H1 (cell line): ENCODE data around the gene POU3F1. TPM values are rescaled to one million over a fixed set of nuclear protein-coding genes. Genes with fewer than 3 reads are reported as not detected.

ENCODE experiments used
- CTCF ChIA-PET: fragments of 300-600 bp; sonication (Branson Sonifier 250); formaldehyde crosslinking; loops from one replicate; lab custom pipeline; 2021; ENCODE audit not compliant: partially characterized antibody; lab: Charles Lee
- POLR2A ChIA-PET: fragments of 300-600 bp; sonication (Branson Sonifier 250); formaldehyde crosslinking; loops from one replicate; lab custom pipeline; 2021; ENCODE audit warnings: inconsistent platforms; ENCODE audit not compliant: partially characterized antibody; lab: Charles Lee
- DNase-seq, 2 experiments: peaks; one replicate each; pipeline versions ENCODE4 v3.0.0 to v3.0.0-alpha.2; 2010 to 2022; ENCODE audit warnings: low spot score in 2 of 2, low read depth in 1 of 2, mixed read lengths in 1 of 2
- FAIRE-seq: peaks from 2 replicates; lab custom pipeline; 2011; peaks lifted over from hg19 to GRCh38; lab: Jason Lieb, UNC
- H2AFZ ChIP-seq: 2 replicates; pipeline ENCODE4 v1.8.1; 2012; ENCODE audit warnings: low read length, inconsistent platforms
- H2AK5ac ChIP-seq: 2 replicates; pipeline ENCODE4 v1.6.1; 2013; ENCODE audit warnings: low read depth, low read length
- H2BK120ac ChIP-seq: replicated peaks from 2 replicates; pipeline ENCODE3; 2013; ENCODE audit warnings: low read depth, low read length, inconsistent platforms
- H2BK12ac ChIP-seq: 2 replicates; pipeline ENCODE4 v1.6.1; 2013; ENCODE audit warnings: low read depth, low read length
- H2BK15ac ChIP-seq: 2 replicates; pipeline ENCODE4 v1.6.1; 2013; ENCODE audit warnings: low read length
- H2BK20ac ChIP-seq: 2 replicates; pipeline ENCODE4 v1.6.1; 2013; ENCODE audit warnings: low read length
- H2BK5ac ChIP-seq: 2 replicates; pipeline ENCODE4 v1.6.1; 2013; ENCODE audit warnings: low read depth, low read length
- H3K14ac ChIP-seq: 2 replicates; pipeline ENCODE4 v1.6.1; 2013; ENCODE audit warnings: inconsistent platforms; ENCODE audit not compliant: insufficient read length
- H3K18ac ChIP-seq: 2 replicates; pipeline ENCODE4 v1.6.1; 2013; ENCODE audit warnings: low read length; ENCODE audit errors: extremely low read depth
- H3K23ac ChIP-seq: 2 replicates; pipeline ENCODE4 v1.6.1; 2013; ENCODE audit warnings: inconsistent platforms; ENCODE audit not compliant: insufficient read length
- H3K23me2 ChIP-seq: 2 replicates; pipeline ENCODE4 v1.6.1; 2013; ENCODE audit warnings: low read depth, low read length
- H3K27ac ChIP-seq: 2 replicates; pipeline ENCODE4 v1.6.1; 2011; ENCODE audit warnings: low read depth, low read length, inconsistent platforms
- H3K27me3 ChIP-seq, 4 experiments: replicated peaks in 1 of 4; 1 replicate in 1 of 4; 2 replicates in 3 of 4; pipeline versions ENCODE4 v1.6.1 to v1.8.1; 2011 to 2013; ENCODE audit warnings: low read length in 3 of 4, mild to moderate bottlenecking in 3 of 4, inconsistent platforms in 2 of 4, mixed read lengths in 2 of 4, moderate library complexity in 1 of 4; ENCODE audit not compliant: control insufficient read depth in 3 of 4, insufficient read depth in 3 of 4; ENCODE audit errors: extremely low read depth in 1 of 4
- H3K36me3 ChIP-seq, 4 experiments: 2 replicates each; pipeline versions ENCODE4 v1.6.1 to v1.8.1; 2011 to 2013; ENCODE audit warnings: mild to moderate bottlenecking in 4 of 4, low read length in 3 of 4, moderate library complexity in 2 of 4, control low read depth in 1 of 4, inconsistent platforms in 1 of 4; ENCODE audit not compliant: insufficient read depth in 4 of 4, control insufficient read depth in 2 of 4
- H3K4ac ChIP-seq: replicated peaks from 2 replicates; pipeline ENCODE3; 2013; ENCODE audit warnings: low read length, low read depth, mixed read lengths, inconsistent platforms; ENCODE audit not compliant: insufficient read length
- H3K4me1 ChIP-seq, 4 experiments: replicated peaks in 1 of 4; 1 replicate in 1 of 4; 2 replicates in 3 of 4; pipeline versions ENCODE4 v1.6.1 to v1.8.1; 2011 to 2013; ENCODE audit warnings: low read length in 3 of 4, inconsistent platforms in 2 of 4, mixed read lengths in 1 of 4; ENCODE audit not compliant: insufficient read depth in 4 of 4, control insufficient read depth in 3 of 4
- H3K4me2 ChIP-seq, 2 experiments: 2 replicates each; pipeline versions ENCODE4 v1.6.1 to v1.8.1; 2011 to 2013; ENCODE audit warnings: low read depth in 2 of 2, low read length in 2 of 2, control low read depth in 1 of 2, inconsistent platforms in 1 of 2, mild to moderate bottlenecking in 1 of 2; ENCODE audit not compliant: insufficient read depth in 1 of 2
- H3K4me3 ChIP-seq, 4 experiments: fragments of 200-600, 300-600 bp in 1 of 4; sonication (generic), shearing (Covaris generic), sonication (Bioruptor Twin) in 1 of 4; 2 replicates each; pipeline versions ENCODE4 v1.5.1 to v1.8.1; 2011 to 2016; ENCODE audit warnings: low read length in 4 of 4, low read depth in 3 of 4, control low read depth in 2 of 4, inconsistent platforms in 2 of 4, mild to moderate bottlenecking in 2 of 4, mixed read lengths in 1 of 4, moderate library complexity in 1 of 4; ENCODE audit not compliant: insufficient read depth in 2 of 4; ENCODE audit errors: extremely low read depth in 1 of 4
- H3K56ac ChIP-seq: replicated peaks from 2 replicates; pipeline ENCODE3; 2013; ENCODE audit warnings: low read depth, mild to moderate bottlenecking, mixed read lengths, low read length, inconsistent platforms; ENCODE audit not compliant: insufficient read length
- H3K79me1 ChIP-seq: 2 replicates; pipeline ENCODE4 v1.6.1; 2013; ENCODE audit warnings: low read depth, low read length, control low read depth
- H3K79me2 ChIP-seq, 2 experiments: 2 replicates each; pipeline versions ENCODE4 v1.6.1 to v1.8.1; 2012 to 2013; ENCODE audit warnings: low read length in 2 of 2, mild to moderate bottlenecking in 2 of 2, inconsistent platforms in 1 of 2; ENCODE audit not compliant: insufficient read depth in 2 of 2, control insufficient read depth in 1 of 2
- H3K9ac ChIP-seq, 4 experiments: replicated peaks in 1 of 4; 1 replicate in 1 of 4; 2 replicates in 3 of 4; pipeline versions ENCODE4 v1.6.1 to v1.8.1; 2011 to 2013; ENCODE audit warnings: low read depth in 3 of 4, low read length in 3 of 4, control low read depth in 2 of 4, mild to moderate bottlenecking in 2 of 4, moderate library complexity in 2 of 4, inconsistent platforms in 1 of 4; ENCODE audit errors: extremely low read depth in 1 of 4
- H3K9me3 ChIP-seq, 2 experiments: 2 replicates each; pipeline versions ENCODE4 v1.6.1 to v1.8.1; 2012 to 2013; ENCODE audit warnings: mild to moderate bottlenecking in 2 of 2, moderate library complexity in 2 of 2, control low read depth in 1 of 2, inconsistent platforms in 1 of 2, low read depth in 1 of 2, low read length in 1 of 2, mixed read lengths in 1 of 2; ENCODE audit not compliant: insufficient read depth in 2 of 2
- H4K20me1 ChIP-seq, 2 experiments: replicated peaks in 1 of 2; 2 replicates each; pipeline versions ENCODE3 to v1.8.1; 2011 to 2013; ENCODE audit warnings: inconsistent platforms in 2 of 2, low read length in 2 of 2, mild to moderate bottlenecking in 1 of 2; ENCODE audit not compliant: insufficient read depth in 2 of 2, control insufficient read depth in 1 of 2
- H4K5ac ChIP-seq: 2 replicates; pipeline ENCODE4 v1.6.1; 2013; ENCODE audit warnings: low read length, low read depth, mixed read lengths, inconsistent platforms; ENCODE audit not compliant: insufficient read length
- H4K8ac ChIP-seq: 2 replicates; pipeline ENCODE4 v1.8.0; 2013; ENCODE audit warnings: mild to moderate bottlenecking, moderate library complexity, low read length, inconsistent platforms; ENCODE audit not compliant: insufficient read depth; ENCODE audit errors: extremely low read depth
- H4K91ac ChIP-seq: replicated peaks from 2 replicates; pipeline ENCODE3; 2013; ENCODE audit warnings: low read length, mixed read lengths, inconsistent platforms; ENCODE audit not compliant: insufficient read length
- ATF3 ChIP-seq: IDR thresholded peaks from 2 replicates; pipeline ENCODE4 v1.6.1; 2011; ENCODE audit warnings: low read depth, mild to moderate bottlenecking, low read length; ENCODE audit not compliant: insufficient read depth
- KDM5A ChIP-seq: fragments of 200-600 bp; IDR thresholded peaks from 2 replicates; pipeline ENCODE4 v1.7.1; 2012; ENCODE audit warnings: mild to moderate bottlenecking, low read length, inconsistent platforms, mixed read lengths
- RBBP5 ChIP-seq: IDR thresholded peaks from 2 replicates; pipeline ENCODE4 v1.7.1; 2012; ENCODE audit warnings: low read depth, mild to moderate bottlenecking, inconsistent platforms, low read length, moderate library complexity, borderline replicate concordance
- SUZ12 ChIP-seq: fragments of 200-600 bp; sonication (generic); IDR thresholded peaks from 2 replicates; pipeline ENCODE4 v1.6.1; 2012; ENCODE audit warnings: mild to moderate bottlenecking, inconsistent platforms, low read length, moderate library complexity, mixed read lengths
- TBP ChIP-seq: IDR thresholded peaks from 2 replicates; pipeline ENCODE4 v1.6.1; 2011; ENCODE audit warnings: low read depth, low read length, improper control_type of control experiment
- TCF12 ChIP-seq: IDR thresholded peaks from 2 replicates; pipeline ENCODE4 v1.6.1; 2011; ENCODE audit warnings: low read depth, mild to moderate bottlenecking, low read length
- TEAD4 ChIP-seq: IDR thresholded peaks from 2 replicates; pipeline ENCODE4 v1.6.1; 2012; ENCODE audit warnings: low read depth, low read length, inconsistent platforms, mixed read lengths
- WGBS, 2 experiments: shearing (Covaris generic) in 1 of 2; methylation state at CpG; one replicate each; pipeline versions ENCODE4 v1.1.6 to v1.1.7; 2013 to 2015; ENCODE audit warnings: low lambda C conversion rate in 2 of 2, mixed read lengths in 2 of 2, inconsistent platforms in 1 of 2, low coverage in 1 of 2, missing lambda C conversion rate in 1 of 2; ENCODE audit not compliant: insufficient replicate concordance in 2 of 2, insufficient coverage in 1 of 2, insufficient read length in 1 of 2; ENCODE audit errors: extremely low coverage in 1 of 2, missing lambda C conversion rate in 1 of 2; 5-methylcytosine and 5-hydroxymethylcytosine counted together
- polyA plus RNA-seq, 7 experiments: library from polyadenylated mRNA; depleted of rRNA in 3 of 7; stranded (reverse) in 5 of 7; unstranded in 2 of 7; fragments of >200 nt in 5 of 7; fragments of 200-250 nt in 2 of 7; gene quantifications; 1 replicate in 5 of 7; 2 replicates in 1 of 7; 4 replicates in 1 of 7; pipeline versions ENCODE4 v1.2.1 to v1.2.3, GENCODE V29; 2011 to 2013; ENCODE audit warnings: missing spikeins in 2 of 7, mixed read lengths in 2 of 7
- total RNA-seq: library from RNA; stranded (reverse); fragmentation: NEBNext Ultra II Directional; extraction: Animal tissue kit (Norgen Biotek cat#: 25700); gene quantifications from 2 replicates; pipeline ENCODE4 v1.2.1, GENCODE V29; 2021

Gene POU3F1
- total and polyA plus RNA-seq, 2 of the 8 experiments (the other 6 are each of a cell fraction or from before 2014, with no cell fraction given), result 4.2 to 10.8 TPM

DNA sequence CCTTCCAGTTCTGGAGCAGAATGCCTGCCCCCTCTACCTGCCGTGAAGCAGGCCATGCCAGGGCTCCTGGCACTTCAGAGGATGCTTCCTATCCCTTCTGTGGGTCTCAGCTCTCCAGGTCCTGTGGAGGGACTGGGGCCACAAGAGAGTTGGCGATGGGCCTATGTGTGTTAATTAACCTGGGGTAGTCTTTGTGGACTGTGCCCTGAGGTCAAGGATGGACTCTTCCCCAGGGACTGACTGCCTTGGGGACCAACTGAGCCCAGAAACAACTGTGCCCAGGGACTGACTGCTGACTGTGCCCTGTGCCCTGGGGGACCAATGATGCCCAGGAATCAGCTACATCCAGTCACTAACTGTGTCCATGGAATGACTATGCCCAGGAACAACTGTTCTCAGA lies 37.5 kb upstream of the POU3F1 start:
- H4K91ac ChIP-seq, result no peak overlapping the region
- no peak overlapping the region for H2BK120ac ChIP-seq
- H3K36me3 ChIP-seq, result no peaks in the 10 kb centered on the region
- H3K4me1 ChIP-seq, result peaks cover 10 to 29% (median 16%) of the 10 kb centered on the region in 4 experiments
- no peak overlapping the region for H3K56ac ChIP-seq
- no peak overlapping the region for H3K4ac ChIP-seq
- H4K8ac ChIP-seq, result no peak overlapping the region
- no peaks in the 10 kb centered on the region; a peak in 1 of 4 replicates for H3K79me2 ChIP-seq
- H2BK5ac ChIP-seq, result no peak overlapping the region
- H3K23me2 ChIP-seq, result no peaks in the 10 kb centered on the region
- no peak overlapping the region for H2AFZ ChIP-seq
- H2BK15ac ChIP-seq, result no peak overlapping the region
- POLR2A ChIA-PET, result no interaction called here
- 0 out of 2 replicates have a peak overlapping the region, but pooled peaks have one; percentile 55 for H2BK12ac ChIP-seq
- H2BK20ac ChIP-seq, result peak overlapping the region; percentile 90; the same call in 1 of the 2 replicates
- H2AK5ac ChIP-seq, result 0 out of 2 replicates have a peak overlapping the region, but pooled peaks have one; percentile 4
- CTCF ChIA-PET, result interaction anchor here (0.5 to 6.4 kb wide), 6 partner anchors 12 to 462 kb away, joined by 3 to 39 read pairs (median 3); no protein-coding TSS in a partner anchor
- no peak overlapping the region for H4K5ac ChIP-seq
- H3K79me1 ChIP-seq, result no peaks in the 10 kb centered on the region; the same call in 1 of the 2 replicates
- peaks cover 0 to 3% of the 10 kb centered on the region in 2 experiments for H4K20me1 ChIP-seq
- H3K4me2 ChIP-seq, result no peak overlapping the region
- WGBS, 2 experiments, result 96% methylated on average over 2 of the region's 2 CpGs; no CpG with 5 or more reads in 1 of the 2 experiments
- H3K18ac ChIP-seq, result 0 out of 2 replicates have a peak overlapping the region, but pooled peaks have one; percentile 6
- no peak overlapping the region for H3K27ac ChIP-seq
- H3K14ac ChIP-seq, result no peak overlapping the region
- no peak overlapping the region for H3K4me3 ChIP-seq
- DNase-seq, result no peak
- no peak overlapping the region for H3K9ac ChIP-seq
- no peak for FAIRE-seq
- H3K9me3 ChIP-seq, result no peaks in the 10 kb centered on the region
- TF ChIP-seq SUZ12, result no peak
- no peak for TF ChIP-seq TCF12
- no peak for TF ChIP-seq ATF3
- TF ChIP-seq KDM5A, result no peak
- no peak for TF ChIP-seq RBBP5
- TF ChIP-seq TBP, result no peak
- TF ChIP-seq TEAD4, result no peak
- TF ChIP-seq, all 59 proteins: peak for 0
- Histone ChIP-seq H3K27me3 (no peaks in the 10 kb centered on the region; a peak in 1 of 7 replicates), H3K23ac (no peak overlapping the region)
